Gastrocnemius medialis (tissue), 4 donors: ENCODE measurements around the gene C1QTNF6.

Experiments
- POLR2A ChIP-seq, 2 donors: fragments of 450-650 bp; IDR thresholded peaks; one replicate each; pipeline ENCODE4 v1.6.1; 2017; ENCODE audit warnings: antibody characterized with exemption in 2 of 2, mild to moderate bottlenecking in 2 of 2, moderate library complexity in 2 of 2
- TF ChIP-seq, protein P1 (sequence below), 5 experiments: fragments of 450-650 bp in 3 of 5; fragments of 200-600 bp in 2 of 5; sonication (generic) in 2 of 5; IDR thresholded peaks in 4 of 5; conservative IDR thresholded peaks in 1 of 5; 1 replicate in 4 of 5; 2 replicates in 1 of 5; pipeline ENCODE4 v1.5.1; 2016 to 2019; ENCODE audit warnings: antibody characterized with exemption in 5 of 5, mild to moderate bottlenecking in 3 of 5, moderate library complexity in 3 of 5

DNA sequence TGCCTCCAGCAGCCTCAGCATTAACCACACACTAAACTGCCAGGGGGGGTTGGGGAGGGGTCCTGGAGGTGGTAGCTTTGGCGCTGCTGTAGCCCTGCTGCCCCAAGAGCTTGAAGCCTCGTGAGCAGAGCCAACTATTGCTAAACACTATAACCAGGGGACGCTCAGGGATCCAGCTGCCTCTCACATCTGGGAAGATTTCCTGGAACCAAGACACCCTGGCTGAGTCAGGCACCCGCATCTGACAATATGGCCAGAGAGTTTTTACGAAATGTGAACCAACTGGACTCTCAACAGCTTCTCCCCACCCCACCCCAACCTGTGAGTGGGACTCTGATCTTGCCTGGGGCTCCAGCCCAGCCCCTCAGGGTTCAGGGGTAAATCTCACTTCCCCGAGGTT, 14.3 kb downstream of the C1QTNF6 start:
- TF ChIP-seq, protein P1, sequence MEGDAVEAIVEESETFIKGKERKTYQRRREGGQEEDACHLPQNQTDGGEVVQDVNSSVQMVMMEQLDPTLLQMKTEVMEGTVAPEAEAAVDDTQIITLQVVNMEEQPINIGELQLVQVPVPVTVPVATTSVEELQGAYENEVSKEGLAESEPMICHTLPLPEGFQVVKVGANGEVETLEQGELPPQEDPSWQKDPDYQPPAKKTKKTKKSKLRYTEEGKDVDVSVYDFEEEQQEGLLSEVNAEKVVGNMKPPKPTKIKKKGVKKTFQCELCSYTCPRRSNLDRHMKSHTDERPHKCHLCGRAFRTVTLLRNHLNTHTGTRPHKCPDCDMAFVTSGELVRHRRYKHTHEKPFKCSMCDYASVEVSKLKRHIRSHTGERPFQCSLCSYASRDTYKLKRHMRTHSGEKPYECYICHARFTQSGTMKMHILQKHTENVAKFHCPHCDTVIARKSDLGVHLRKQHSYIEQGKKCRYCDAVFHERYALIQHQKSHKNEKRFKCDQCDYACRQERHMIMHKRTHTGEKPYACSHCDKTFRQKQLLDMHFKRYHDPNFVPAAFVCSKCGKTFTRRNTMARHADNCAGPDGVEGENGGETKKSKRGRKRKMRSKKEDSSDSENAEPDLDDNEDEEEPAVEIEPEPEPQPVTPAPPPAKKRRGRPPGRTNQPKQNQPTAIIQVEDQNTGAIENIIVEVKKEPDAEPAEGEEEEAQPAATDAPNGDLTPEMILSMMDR (IDR thresholded peaks at IDR 0.05 in 4 of 5, conservative IDR thresholded peaks at IDR 0.05 in 1 of 5), result no peak
- no peak for TF ChIP-seq POLR2A (IDR thresholded peaks at IDR 0.05)
